Measurements from ENCODE around the gene EFNB3. TPM values are rescaled to one million over a fixed set of nuclear protein-coding genes. Genes with fewer than 3 reads are reported as not detected.

EFNB3 gene
- total and polyA plus RNA-seq, 2 of the 8 experiments (the other 6 are each of a cell fraction or from before 2014, with no cell fraction given): 15.0 to 27.3 TPM

GRCh38 chr17:7704601-7705268 lies at the start of gene EFNB3 (continued):
- TF ChIP-seq CEBPB (IDR thresholded peaks at IDR 0.05; ENCODE audit: low read depth, low read length): no peak
- TF ChIP-seq CREB1 (IDR thresholded peaks at IDR 0.05): 0 out of 2 replicates have a peak, but pooled peaks have one; percentile 17
- TF ChIP-seq ASH2L (IDR thresholded peaks at IDR 0.05; ENCODE audit: low read length): peak; percentile 5
- TF ChIP-seq TAF7 (optimal IDR thresholded peaks at IDR 0.05; ENCODE audit: borderline replicate concordance, low read depth, low read length): no peak
- TF ChIP-seq EGR1 (IDR thresholded peaks at IDR 0.05; ENCODE audit: borderline replicate concordance, low read depth, low read length): peak; percentile 22; the same call in 1 of the 2 replicates
- peak; percentile 38; the same call in 1 of the 2 replicates for TF ChIP-seq SP4 (IDR thresholded peaks at IDR 0.05; ENCODE audit: low read length)
- peak; percentile 11 for TF ChIP-seq KDM4A (IDR thresholded peaks at IDR 0.05; ENCODE audit: low read depth, low read length, severe bottlenecking)
- TF ChIP-seq, protein P1, sequence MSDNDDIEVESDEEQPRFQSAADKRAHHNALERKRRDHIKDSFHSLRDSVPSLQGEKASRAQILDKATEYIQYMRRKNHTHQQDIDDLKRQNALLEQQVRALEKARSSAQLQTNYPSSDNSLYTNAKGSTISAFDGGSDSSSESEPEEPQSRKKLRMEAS (IDR thresholded peaks at IDR 0.05): peak; percentile 56; the same call in 1 of the 2 replicates
- TF ChIP-seq TEAD4 (IDR thresholded peaks at IDR 0.05; ENCODE audit: low read depth, low read length): peak; percentile 52; the same call in 1 of the 2 replicates

Measured in H1 (cell line).